ENCODE measurements around the gene HACL1. TPM values are rescaled to one million over a fixed set of nuclear protein-coding genes. Genes with fewer than 3 reads are reported as not detected.
A peak's percentile ranks its signal among the peaks of the same experiment; 100 is the strongest.

Gene HACL1
- 16.5 and 20.5 TPM in 2 replicates for total RNA-seq (ENCODE audit: low replicate concordance)
- long read RNA-seq, transcript HACL1-201 (17 exons, 2,266 nt): major isoform, 116 of 162 reads
- long read RNA-seq, transcript HACL1-208 (16 exons, 1,880 nt): minor isoform, 6 of 162 reads
- long read RNA-seq, partial matches to known transcripts: 4 of 162 reads
- long read RNA-seq, other reads (novel, unspliced or antisense): 35 of 162 reads

- H3K4me1 Mint-ChIP-seq (ENCODE audit: unreplicated experiment): peaks cover 30% of the 10 kb centered on the region
- no peaks in the 10 kb centered on the region for H3K27me3 Mint-ChIP-seq
- peak; percentile 57 for TF ChIP-seq CTCF (conservative IDR thresholded peaks at IDR 0.05)
- H3K27ac Mint-ChIP-seq: peak within 1 kb of the TSS; percentile 95
- DNase-seq (ENCODE audit: extremely low spot score, unreplicated experiment): peak; percentile 99
- H3K4me3 Mint-ChIP-seq: peak within 1 kb of the TSS; percentile 100
- peaks cover 31% of the 10 kb centered on the region for H3K36me3 Mint-ChIP-seq
- H3K9me3 Mint-ChIP-seq: no peaks in the 10 kb centered on the region
These were observed at the start of gene HACL1, which contains the start of gene BTD for GRCh38 chr3:15601399-15602145. HACL1 (minus strand) TSS chr3:15601569; CDS start chr3:15601463, 106 bp downstream. BTD (plus strand) TSS chr3:15601745; CDS start chr3:15635440, 33,695 bp downstream.

GRCh38 chr3:15649858-15650257, 48.5 kb upstream of the HACL1 start:
- Mint-ChIP-seq H3K4me3 (no peak overlapping the region), H3K36me3 (no peaks in the 10 kb centered on the region), H3K27me3 (no peaks in the 10 kb centered on the region), H3K9me3 (no peaks in the 10 kb centered on the region), H3K27ac (no peak overlapping the region), H3K4me1 (ENCODE audit: unreplicated experiment) (peaks cover 18% of the 10 kb centered on the region)
- TF ChIP-seq CTCF (conservative IDR thresholded peaks at IDR 0.05): no peak
- no peak for DNase-seq (ENCODE audit: extremely low spot score, unreplicated experiment)

DNA sequence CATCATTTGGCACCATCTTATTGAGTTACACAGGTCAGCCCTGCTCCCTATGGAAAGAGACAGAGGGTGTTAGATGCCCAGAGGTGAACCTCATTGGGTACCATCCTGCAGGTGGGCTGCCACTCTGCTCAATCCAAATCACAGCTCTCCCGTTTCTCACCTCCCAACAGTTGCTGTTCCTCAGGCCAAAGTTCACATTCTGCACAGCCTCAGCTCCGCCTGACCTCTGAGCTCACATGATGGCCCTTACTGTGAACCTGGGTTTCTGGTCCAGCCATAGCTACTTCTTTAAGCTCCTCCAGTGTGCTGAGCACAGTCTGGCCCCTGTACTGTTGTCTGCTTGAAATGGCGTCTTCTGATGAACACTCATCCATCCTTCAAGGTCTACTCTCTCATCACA, 48.0 kb upstream of the HACL1 start:
- Mint-ChIP-seq H3K27me3 (no peaks in the 10 kb centered on the region), H3K4me1 (ENCODE audit: unreplicated experiment) (peaks cover 18% of the 10 kb centered on the region), H3K36me3 (no peaks in the 10 kb centered on the region), H3K9me3 (no peaks in the 10 kb centered on the region), H3K4me3 (no peak overlapping the region), H3K27ac (no peak overlapping the region)
- TF ChIP-seq CTCF (conservative IDR thresholded peaks at IDR 0.05): no peak
- DNase-seq (ENCODE audit: extremely low spot score, unreplicated experiment): no peak

GRCh38 chr3:15647611-15648167, 46.3 kb upstream of the HACL1 start:
- Mint-ChIP-seq H3K36me3 (no peaks in the 10 kb centered on the region), H3K4me1 (ENCODE audit: unreplicated experiment) (peaks cover 15% of the 10 kb centered on the region), H3K27me3 (no peaks in the 10 kb centered on the region), H3K27ac (no peak overlapping the region), H3K4me3 (no peak overlapping the region), H3K9me3 (no peaks in the 10 kb centered on the region)
- no peak for TF ChIP-seq CTCF (conservative IDR thresholded peaks at IDR 0.05)
- no peak for DNase-seq (ENCODE audit: extremely low spot score, unreplicated experiment)

DNA sequence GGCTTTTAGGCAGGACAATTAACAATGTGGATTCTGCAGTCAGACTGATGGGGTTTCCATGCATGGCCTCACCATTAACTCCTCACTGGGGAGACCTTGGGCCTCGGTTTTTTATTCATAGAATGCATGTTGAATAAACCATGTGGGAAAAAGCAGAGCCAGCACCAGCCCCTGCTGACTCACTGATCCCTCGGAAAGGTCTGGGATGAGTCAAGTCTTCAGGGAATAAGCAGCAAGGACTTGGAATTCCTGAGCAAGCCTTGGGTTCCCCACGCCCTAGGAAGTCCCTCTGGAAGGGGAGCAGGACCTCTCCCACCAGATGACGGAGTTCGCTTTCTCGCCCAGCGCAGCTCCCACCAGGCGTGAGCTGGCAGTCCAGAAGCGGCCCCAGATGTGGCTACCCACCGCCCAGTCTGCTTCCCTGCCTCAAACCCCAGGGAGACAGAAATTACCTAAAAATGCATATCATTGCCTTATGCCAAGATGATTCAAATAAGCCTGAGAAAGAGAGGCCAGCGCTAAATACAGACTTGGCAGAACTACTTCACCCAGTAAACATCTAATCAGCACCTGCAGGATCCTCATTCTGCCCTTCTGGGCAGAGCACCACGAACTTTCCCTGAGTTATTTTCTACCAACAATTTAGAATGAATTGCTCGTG, 45.6 kb upstream of the HACL1 start:
- H3K4me1 Mint-ChIP-seq (ENCODE audit: unreplicated experiment): peaks cover 15% of the 10 kb centered on the region
- no peak overlapping the region for H3K27ac Mint-ChIP-seq

More for the DNA sequence above, 45.6 kb upstream of the HACL1 start:
- Mint-ChIP-seq H3K9me3 (no peaks in the 10 kb centered on the region), H3K27me3 (no peaks in the 10 kb centered on the region), H3K36me3 (peaks cover 2% of the 10 kb centered on the region), H3K4me3 (no peak overlapping the region)
- DNase-seq (ENCODE audit: extremely low spot score, unreplicated experiment): no peak
- no peak for TF ChIP-seq CTCF (conservative IDR thresholded peaks at IDR 0.05)
